ENCODE measurements around the gene GRIK5. TPM values are rescaled to one million over a fixed set of nuclear protein-coding genes. Genes with fewer than 3 reads are reported as not detected.
"Not testable (repeated sequence)": the region's sequence is repeated elsewhere in the genome, so short reads cannot be mapped to it uniquely, and the experiment has no call there.

The GRIK5 gene
- total RNA-seq, 1 donor from 2014 or later: 3.9 TPM

DNA sequence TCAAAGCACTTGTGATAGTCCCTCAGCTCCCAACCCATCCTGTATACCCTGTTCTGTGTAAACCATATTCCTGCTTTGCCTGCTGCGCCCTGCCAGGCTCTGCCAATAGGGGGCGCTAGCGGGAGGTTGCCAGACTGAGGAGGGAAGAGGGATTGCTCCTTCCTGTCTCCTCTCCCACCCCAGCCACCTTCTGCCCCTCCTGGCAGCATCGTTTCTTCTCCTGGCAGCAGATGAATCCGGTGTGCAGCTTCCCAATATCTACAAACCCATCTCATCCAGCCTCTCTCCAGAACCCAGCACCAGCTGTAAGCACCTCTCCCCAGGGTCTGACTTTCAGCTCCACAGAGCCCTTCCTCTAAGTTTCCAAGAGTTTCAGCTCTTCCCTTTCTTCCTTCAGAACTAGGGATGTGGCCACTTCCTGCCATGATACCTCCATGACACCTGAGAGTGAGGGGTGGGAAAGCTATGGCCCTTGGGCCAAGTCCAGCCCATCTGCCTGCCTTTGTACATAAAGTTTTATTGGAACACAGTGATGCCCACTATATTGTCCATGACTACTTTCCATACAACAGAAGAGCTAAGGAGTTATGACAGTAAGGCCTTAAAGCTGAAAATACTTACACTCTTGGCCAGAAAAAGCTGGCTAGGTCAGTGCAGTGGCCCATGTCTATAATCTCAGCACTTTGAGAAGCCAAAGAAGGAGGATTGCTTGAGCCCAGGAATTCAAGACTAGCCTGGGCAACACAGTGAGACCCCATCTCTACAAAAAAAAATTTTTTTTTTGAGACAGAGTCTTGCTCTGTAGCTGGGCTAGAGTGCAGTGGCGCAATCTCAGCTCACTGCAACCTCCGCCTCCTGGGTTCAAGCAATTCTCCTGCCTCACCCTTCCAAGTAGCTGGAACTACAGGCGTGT is 41.4 kb downstream of the GRIK5 start:
- Mint-ChIP-seq H3K9me3 (no peaks in the 10 kb centered on the region), H3K36me3 (ENCODE audit: low read depth) (no peaks in the 10 kb centered on the region), H3K27me3 (ENCODE audit: insufficient read depth) (peaks cover 9% of the 10 kb centered on the region), H3K4me3 (no peak overlapping the region), H3K27ac (no peak overlapping the region), H3K4me1 (ENCODE audit: low read depth) (no peaks in the 10 kb centered on the region)
- no peak for DNase-seq (ENCODE audit: low spot score)
- intact Hi-C loops (cut with micrococcal nuclease): no loop called here

GRCh38 chr19:42024622-42025111 is 45.3 kb downstream of the GRIK5 start:
- Mint-ChIP-seq H3K4me1 (ENCODE audit: low read depth) (no peaks in the 10 kb centered on the region), H3K9me3 (no peaks in the 10 kb centered on the region), H3K27me3 (ENCODE audit: insufficient read depth) (peaks cover 5% of the 10 kb centered on the region), H3K36me3 (ENCODE audit: low read depth) (no peaks in the 10 kb centered on the region), H3K27ac (no peak overlapping the region), H3K4me3 (no peak overlapping the region)
- no peak for DNase-seq (ENCODE audit: low spot score)
- intact Hi-C loops (cut with micrococcal nuclease): no loop called here

GRCh38 chr19:42023943-42024260 is 46.1 kb downstream of the GRIK5 start:
- no peak for DNase-seq (ENCODE audit: low spot score)

GRCh38 chr19:42023121-42023942 is 46.7 kb downstream of the GRIK5 start:
- Mint-ChIP-seq H3K4me3 (no peak overlapping the region), H3K4me1 (ENCODE audit: low read depth) (no peaks in the 10 kb centered on the region), H3K27me3 (ENCODE audit: insufficient read depth) (peaks cover 3% of the 10 kb centered on the region), H3K9me3 (no peaks in the 10 kb centered on the region), H3K27ac (no peak overlapping the region), H3K36me3 (ENCODE audit: low read depth) (no peaks in the 10 kb centered on the region)
- no peak for DNase-seq (ENCODE audit: low spot score)
- intact Hi-C loops (cut with micrococcal nuclease): no loop called here

More at GRCh38 chr19:42023943-42024260, 46.1 kb downstream of the GRIK5 start:
- Mint-ChIP-seq H3K4me3 (no peak overlapping the region), H3K27me3 (ENCODE audit: insufficient read depth) (peaks cover 3% of the 10 kb centered on the region), H3K27ac (no peak overlapping the region), H3K4me1 (ENCODE audit: low read depth) (no peaks in the 10 kb centered on the region), H3K36me3 (ENCODE audit: low read depth) (no peaks in the 10 kb centered on the region), H3K9me3 (no peaks in the 10 kb centered on the region)
- intact Hi-C loops (cut with micrococcal nuclease): no loop called here

GRCh38 chr19:42022616-42023015 is 47.4 kb downstream of the GRIK5 start:
- no peaks in the 10 kb centered on the region for H3K4me1 Mint-ChIP-seq (ENCODE audit: low read depth)
- H3K27me3 Mint-ChIP-seq (ENCODE audit: insufficient read depth): peaks cover 3% of the 10 kb centered on the region
- H3K4me3 Mint-ChIP-seq: no peak overlapping the region
- no peaks in the 10 kb centered on the region for H3K36me3 Mint-ChIP-seq (ENCODE audit: low read depth)
- intact Hi-C loops (cut with micrococcal nuclease): no loop called here
- no peak overlapping the region for H3K27ac Mint-ChIP-seq
- H3K9me3 Mint-ChIP-seq: no peaks in the 10 kb centered on the region
- no peak for DNase-seq (ENCODE audit: low spot score)

DNA sequence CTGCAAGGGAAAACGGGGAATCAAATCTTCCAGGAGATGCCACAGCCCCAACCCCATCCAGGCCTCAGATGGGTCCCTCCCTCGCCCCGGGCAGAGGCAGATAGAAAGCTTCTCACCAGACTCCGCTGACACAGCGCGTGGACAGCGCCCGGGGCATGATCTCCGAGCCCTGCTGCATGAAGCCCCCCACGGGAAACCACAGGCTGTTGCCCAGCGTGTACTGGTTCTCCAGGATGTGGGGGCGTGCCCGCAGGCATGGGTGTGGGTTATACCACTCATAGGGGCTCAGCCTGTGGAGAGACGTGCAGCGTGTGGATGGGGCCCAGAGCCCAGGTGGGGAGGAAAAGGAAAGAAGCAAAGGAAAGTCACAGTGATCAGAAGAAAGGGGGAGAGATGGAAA is 48.8 kb downstream of the GRIK5 start:
- intact Hi-C loops (cut with micrococcal nuclease): no loop called here
- H3K4me3 Mint-ChIP-seq: no peak overlapping the region
- peaks cover 5% of the 10 kb centered on the region for H3K27me3 Mint-ChIP-seq (ENCODE audit: insufficient read depth)
- H3K4me1 Mint-ChIP-seq (ENCODE audit: low read depth): no peaks in the 10 kb centered on the region
- DNase-seq (ENCODE audit: low spot score): no peak
- no peaks in the 10 kb centered on the region for H3K36me3 Mint-ChIP-seq (ENCODE audit: low read depth)
- no peak overlapping the region for H3K27ac Mint-ChIP-seq
- H3K9me3 Mint-ChIP-seq: no peaks in the 10 kb centered on the region

DNA sequence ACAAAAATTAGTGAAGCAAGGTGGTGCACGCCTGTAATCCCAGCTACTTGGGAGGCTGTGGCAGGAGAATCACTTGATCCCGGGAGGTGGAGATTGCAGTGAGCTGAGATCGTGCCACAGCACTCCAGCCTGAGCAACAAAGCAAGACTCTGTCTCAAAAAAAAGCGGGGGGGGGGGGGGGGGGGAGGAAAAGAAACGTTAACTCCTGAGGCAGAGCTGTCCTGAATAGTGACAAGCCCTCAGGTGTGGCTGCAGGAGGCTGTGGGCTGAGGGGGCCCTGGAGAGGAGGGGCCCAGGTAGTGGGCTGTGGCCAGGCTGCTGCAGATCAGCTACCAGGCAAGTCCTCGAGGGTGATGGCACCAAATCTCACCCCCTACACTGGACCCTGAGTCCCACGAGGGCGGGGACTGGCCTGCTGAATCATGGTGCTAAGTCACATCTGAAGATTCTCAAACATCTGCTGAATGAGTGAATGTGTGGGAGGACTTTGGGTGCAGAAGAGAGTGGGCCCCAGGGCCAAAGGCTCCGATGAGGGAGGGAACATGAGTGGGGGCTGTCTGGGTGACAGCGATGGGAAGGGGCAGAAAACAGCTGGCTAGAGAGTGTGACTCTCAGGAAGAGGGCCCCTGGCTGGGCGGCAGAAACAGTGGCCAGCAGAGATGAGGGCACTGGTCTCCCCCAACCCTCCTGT is 51.4 kb downstream of the GRIK5 start:
- Mint-ChIP-seq H3K4me3 (no peak overlapping the region), H3K4me1 (ENCODE audit: low read depth) (no peaks in the 10 kb centered on the region), H3K27ac (no peak overlapping the region), H3K9me3 (no peaks in the 10 kb centered on the region), H3K27me3 (ENCODE audit: insufficient read depth) (peaks cover 5% of the 10 kb centered on the region), H3K36me3 (ENCODE audit: low read depth) (no peaks in the 10 kb centered on the region)
- no peak for DNase-seq (ENCODE audit: low spot score)
- intact Hi-C loops (cut with micrococcal nuclease): no loop called here

DNA sequence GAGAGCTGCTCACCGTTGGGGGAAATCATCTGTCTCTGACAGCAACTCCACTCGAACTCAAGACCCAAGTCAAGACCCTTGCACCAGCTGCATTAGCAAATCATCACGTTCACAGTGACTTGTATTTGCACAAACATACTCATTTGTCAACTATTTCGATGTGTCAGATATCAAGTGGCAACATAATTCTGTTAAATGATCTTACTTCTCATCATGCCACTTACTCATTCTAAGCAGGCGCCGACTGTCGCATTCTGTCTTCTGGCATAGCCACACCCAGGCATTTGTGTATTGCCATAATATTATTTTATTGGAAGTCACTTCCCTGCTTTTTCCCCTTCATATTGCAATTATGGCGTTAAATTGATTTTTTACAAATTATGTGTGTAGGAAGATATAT is 53.0 kb downstream of the GRIK5 start:
- no peaks in the 10 kb centered on the region for H3K4me1 Mint-ChIP-seq (ENCODE audit: low read depth)
- intact Hi-C loops (cut with micrococcal nuclease): no loop called here
- no peak overlapping the region for H3K27ac Mint-ChIP-seq
- no peaks in the 10 kb centered on the region for H3K36me3 Mint-ChIP-seq (ENCODE audit: low read depth)
- H3K9me3 Mint-ChIP-seq: no peaks in the 10 kb centered on the region
- H3K27me3 Mint-ChIP-seq (ENCODE audit: insufficient read depth): peaks cover 5% of the 10 kb centered on the region
- DNase-seq (ENCODE audit: low spot score): no peak
- H3K4me3 Mint-ChIP-seq: no peak overlapping the region

- DNase-seq (ENCODE audit: low spot score); H3K9me3 Mint-ChIP-seq; H3K27me3 Mint-ChIP-seq (ENCODE audit: insufficient read depth); H3K4me1 Mint-ChIP-seq (ENCODE audit: low read depth); H3K27ac Mint-ChIP-seq; H3K36me3 Mint-ChIP-seq (ENCODE audit: low read depth); H3K4me3 Mint-ChIP-seq; intact Hi-C loops (cut with micrococcal nuclease): not testable (repeated sequence)
Observed at GRCh38 chr19:42012747-42013146, 57.3 kb downstream of the GRIK5 start.

DNA sequence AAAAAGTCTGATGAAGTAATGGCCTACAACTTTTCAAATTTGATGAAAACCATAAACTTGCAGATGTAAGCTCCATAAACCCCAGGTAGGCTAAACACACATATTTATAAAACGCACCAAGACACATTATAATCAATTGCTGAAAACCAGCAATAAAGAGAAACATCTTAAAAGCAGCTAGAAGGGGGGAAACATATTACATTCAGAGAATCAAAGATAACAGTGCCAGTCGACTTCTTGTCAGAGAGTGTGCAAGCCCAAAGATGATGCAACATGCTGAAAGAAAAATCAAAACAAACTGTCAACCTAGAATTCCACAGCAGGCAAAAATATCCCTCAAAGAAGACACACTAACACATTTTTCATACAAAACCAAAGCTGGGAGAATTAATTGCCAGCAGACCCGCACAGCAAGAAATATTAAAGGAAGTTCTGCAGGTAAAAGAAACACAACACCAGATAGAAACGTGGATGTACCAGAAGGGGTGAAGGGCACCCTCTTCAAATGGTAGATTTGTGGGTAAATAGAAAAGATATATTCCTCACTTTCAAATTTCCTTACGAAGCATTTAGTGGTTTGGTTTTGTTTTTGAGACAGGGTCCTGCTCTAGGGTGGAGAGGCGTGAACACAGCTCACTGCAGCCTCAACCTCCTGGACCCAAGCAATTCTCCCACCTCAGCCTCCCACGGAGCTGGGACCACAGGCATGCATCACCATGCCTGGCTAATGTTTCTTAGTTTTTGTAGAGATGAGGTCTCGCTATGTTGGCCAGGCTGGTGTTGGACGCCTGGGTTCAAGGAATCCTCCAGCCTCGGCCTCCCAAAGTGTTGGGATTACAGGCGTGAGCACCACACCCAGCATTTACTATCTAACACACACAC is 59.5 kb downstream of the GRIK5 start:
- H3K4me1 Mint-ChIP-seq (ENCODE audit: low read depth): no peaks in the 10 kb centered on the region
- no peak for DNase-seq (ENCODE audit: low spot score)
- intact Hi-C loops (cut with micrococcal nuclease): no loop called here
- H3K4me3 Mint-ChIP-seq: no peak overlapping the region
- H3K27ac Mint-ChIP-seq: no peak overlapping the region
- H3K27me3 Mint-ChIP-seq (ENCODE audit: insufficient read depth): no peaks in the 10 kb centered on the region
- H3K36me3 Mint-ChIP-seq (ENCODE audit: low read depth): no peaks in the 10 kb centered on the region
- no peaks in the 10 kb centered on the region for H3K9me3 Mint-ChIP-seq

- no peaks in the 10 kb centered on the region for H3K36me3 Mint-ChIP-seq (ENCODE audit: low read depth)
- intact Hi-C loops (cut with micrococcal nuclease): no loop called here
- no peak overlapping the region for H3K27ac Mint-ChIP-seq
- no peaks in the 10 kb centered on the region for H3K9me3 Mint-ChIP-seq
- H3K27me3 Mint-ChIP-seq (ENCODE audit: insufficient read depth): peaks cover 5% of the 10 kb centered on the region
- DNase-seq (ENCODE audit: low spot score): no peak
- no peaks in the 10 kb centered on the region for H3K4me1 Mint-ChIP-seq (ENCODE audit: low read depth)
- H3K4me3 Mint-ChIP-seq: no peak overlapping the region
Observed at GRCh38 chr19:42006569-42006968, 63.4 kb downstream of the GRIK5 start.

- no peak for DNase-seq (ENCODE audit: low spot score)
- H3K36me3 Mint-ChIP-seq (ENCODE audit: low read depth): no peaks in the 10 kb centered on the region
- no peaks in the 10 kb centered on the region for H3K4me1 Mint-ChIP-seq (ENCODE audit: low read depth)
- intact Hi-C loops (cut with micrococcal nuclease): no loop called here
- H3K27me3 Mint-ChIP-seq (ENCODE audit: insufficient read depth): peaks cover 12% of the 10 kb centered on the region
- no peaks in the 10 kb centered on the region for H3K9me3 Mint-ChIP-seq
- H3K27ac Mint-ChIP-seq: no peak overlapping the region
- no peak overlapping the region for H3K4me3 Mint-ChIP-seq
Observed at GRCh38 chr19:42005504-42005903, 64.5 kb downstream of the GRIK5 start.

Measured in activated T-helper 1 cell treated with anti-CD3 and anti-CD28 coated beads, Interleukin-12 subunit alpha, Interleukin-12 subunit beta, Interleukin-2, Interleukin-4 antibody, amounts not matched to agents 30 ng/mL and 10 ng/mL and 1 ng/mL, durations not matched to agents 14 hours and 24 hours and 36 hours (primary cell).